Measurements from ENCODE around the gene FAM204A.

Gene FAM204A

GRCh38 chr10:118276727-118277126, 65.4 kb downstream of the FAM204A start:
- TF ChIP-seq CTCF (IDR thresholded peaks at IDR 0.05; ENCODE audit: borderline replicate concordance, insufficient read depth, low read depth, low read length), result no peak
- H3K4me3 ChIP-seq (ENCODE audit: low read depth, low read length), result no peak overlapping the region

- no peak for TF ChIP-seq CTCF (IDR thresholded peaks at IDR 0.05; ENCODE audit: borderline replicate concordance, insufficient read depth, low read depth, low read length)
These were observed 65.9 kb downstream of the FAM204A start for GRCh38 chr10:118276204-118276603.

GRCh38 chr10:118273662-118274061, 68.5 kb downstream of the FAM204A start:
- TF ChIP-seq CTCF (IDR thresholded peaks at IDR 0.05; ENCODE audit: borderline replicate concordance, insufficient read depth, low read depth, low read length), result no peak
- no peak overlapping the region for H3K4me3 ChIP-seq (ENCODE audit: low read depth, low read length)

More at GRCh38 chr10:118276204-118276603, 65.9 kb downstream of the FAM204A start:
- no peak overlapping the region for H3K4me3 ChIP-seq (ENCODE audit: low read depth, low read length)

GRCh38 chr10:118272767-118273166, 69.4 kb downstream of the FAM204A start:
- H3K4me3 ChIP-seq (ENCODE audit: low read depth, low read length), result no peak overlapping the region

GRCh38 chr10:118272149-118272721, 69.9 kb downstream of the FAM204A start:
- no peak overlapping the region for H3K4me3 ChIP-seq (ENCODE audit: low read depth, low read length)
- no peak for TF ChIP-seq CTCF (IDR thresholded peaks at IDR 0.05; ENCODE audit: borderline replicate concordance, insufficient read depth, low read depth, low read length)

More at GRCh38 chr10:118272767-118273166, 69.4 kb downstream of the FAM204A start:
- TF ChIP-seq CTCF (IDR thresholded peaks at IDR 0.05; ENCODE audit: borderline replicate concordance, insufficient read depth, low read depth, low read length), result no peak

GRCh38 chr10:118271671-118272070, 70.5 kb downstream of the FAM204A start:
- H3K4me3 ChIP-seq (ENCODE audit: low read depth, low read length), result no peak overlapping the region
- TF ChIP-seq CTCF (IDR thresholded peaks at IDR 0.05; ENCODE audit: borderline replicate concordance, insufficient read depth, low read depth, low read length), result no peak

- no peak for TF ChIP-seq CTCF (IDR thresholded peaks at IDR 0.05; ENCODE audit: borderline replicate concordance, insufficient read depth, low read depth, low read length)
- H3K4me3 ChIP-seq (ENCODE audit: low read depth, low read length), result no peak overlapping the region
These were observed 75.9 kb downstream of the FAM204A start for GRCh38 chr10:118266098-118266748.
